K562 (cell line): ENCODE data around the gene NOS2. TPM values are rescaled to one million over a fixed set of nuclear protein-coding genes. Genes with fewer than 3 reads are reported as not detected.

Source experiments
- COPS2 ChIP-seq: fragments of 450-650 bp; conservative IDR thresholded peaks from 2 replicates; pipeline ENCODE4 v1.6.1; 2016; ENCODE audit warnings: mild to moderate bottlenecking, moderate library complexity
- HDGF ChIP-seq: fragments of 450-650 bp; IDR thresholded peaks from 2 replicates; pipeline ENCODE4 v1.6.1; 2016
- HIVEP1 ChIP-seq: fragments of 250-450 bp; sonication (Bioruptor Pico); IDR thresholded peaks from 2 replicates; pipeline ENCODE4 v1.4.0; 2020; ENCODE audit warnings: mild to moderate bottlenecking
- HMGXB4 ChIP-seq: sonication (generic); formaldehyde crosslinking; IDR thresholded peaks from 2 replicates; pipeline ENCODE4 v1.8.1; 2023; ENCODE audit warnings: mild to moderate bottlenecking, missing genetic modification reagents
- NR2C2 ChIP-seq, 2 experiments: fragments of 200-800 bp in 1 of 2; sonication (Bioruptor generic) in 1 of 2; sonication (generic) in 1 of 2; formaldehyde crosslinking in 1 of 2; IDR thresholded peaks; 2 replicates each; pipeline versions ENCODE4 v1.6.1 to v1.8.0; 2016 to 2022; ENCODE audit warnings: mild to moderate bottlenecking in 1 of 2, missing compliant biosample characterization in 1 of 2, missing genetic modification characterization in 1 of 2, missing genetic modification reagents in 1 of 2
- ZNF224 ChIP-seq: sonication (generic); formaldehyde crosslinking; IDR thresholded peaks from 2 replicates; pipeline ENCODE4 v1.8.0; 2022; ENCODE audit warnings: mild to moderate bottlenecking, missing genetic modification reagents
- polyA plus RNA-seq, 8 experiments: library from polyadenylated mRNA; depleted of rRNA in 4 of 8; stranded (reverse) in 5 of 8; unstranded in 3 of 8; fragments of >200 nt; fragmentation: Nextera tagmentation in 2 of 8; fragmentation: Illumina TruSeq in 1 of 8; extraction: Ambion mirVana in 2 of 8; extraction: Trizol in 1 of 8; gene quantifications; 2 replicates each; pipeline versions ENCODE4 v1.2.1 to v1.2.3, GENCODE V29; 2011 to 2014; ENCODE audit warnings: inconsistent platforms in 1 of 8, missing spikeins in 1 of 8
- total RNA-seq, 7 experiments: library from RNA; depleted of rRNA in 6 of 7; stranded (reverse); fragments of >200 nt in 6 of 7; fragmentation: Illumina TruSeq in 2 of 7; extraction: Trizol in 2 of 7; gene quantifications; 2 replicates each; pipeline versions ENCODE4 v1.2.1 to v1.2.3, GENCODE V29; 2011 to 2021; ENCODE audit warnings: low replicate concordance in 1 of 7
- TF ChIP-seq, protein P1 (sequence below): sonication (generic); formaldehyde crosslinking; IDR thresholded peaks from 2 replicates; pipeline ENCODE4 v1.8.0; 2022; ENCODE audit warnings: mild to moderate bottlenecking, low read depth, missing genetic modification reagents

The NOS2 gene
- total and polyA plus RNA-seq, 9 of the 15 experiments (the other 6 are each of a cell fraction or from before 2014, with no cell fraction given): not detected

DNA sequence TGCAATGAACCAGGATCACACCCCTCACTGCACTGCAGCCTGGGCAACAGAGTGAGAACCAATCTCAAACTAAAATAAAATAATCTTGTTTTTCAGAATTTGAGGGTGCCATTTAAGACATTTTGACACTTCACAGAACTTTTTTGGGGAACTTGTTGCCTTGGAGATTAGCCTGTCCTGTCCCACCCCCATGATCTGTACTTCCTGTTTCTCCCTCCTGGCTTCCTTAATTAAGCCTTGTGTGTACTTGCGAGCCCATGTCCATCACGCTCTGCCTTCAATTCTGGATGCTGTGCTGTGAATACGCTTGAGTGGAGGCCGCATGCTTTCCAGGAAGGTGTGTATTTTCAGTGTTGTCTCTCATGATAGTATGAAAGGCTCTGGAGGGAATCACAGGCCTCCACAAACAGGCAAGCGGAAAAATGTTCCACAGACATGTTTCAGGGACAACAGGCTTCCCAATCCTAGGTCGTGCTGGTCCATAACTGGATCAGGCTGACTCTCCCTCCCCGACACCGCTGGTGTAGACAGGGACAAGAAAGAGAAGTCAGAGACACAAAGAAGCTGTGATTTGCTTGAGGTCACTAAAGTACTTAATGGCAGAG, 56.9 kb downstream of the NOS2 start (continued):
- TF ChIP-seq HDGF (no peak), ZNF224 (no peak), HMGXB4 (no peak), COPS2 (no peak), HIVEP1 (CRISPR knock-in tag) (no peak), NR2C2 (CRISPR knock-in tag; IDR thresholded peaks at IDR 0.05) (no peak), NR2C2 (tag; IDR thresholded peaks at IDR 0.05) (no peak)
- TF ChIP-seq, protein P1, sequence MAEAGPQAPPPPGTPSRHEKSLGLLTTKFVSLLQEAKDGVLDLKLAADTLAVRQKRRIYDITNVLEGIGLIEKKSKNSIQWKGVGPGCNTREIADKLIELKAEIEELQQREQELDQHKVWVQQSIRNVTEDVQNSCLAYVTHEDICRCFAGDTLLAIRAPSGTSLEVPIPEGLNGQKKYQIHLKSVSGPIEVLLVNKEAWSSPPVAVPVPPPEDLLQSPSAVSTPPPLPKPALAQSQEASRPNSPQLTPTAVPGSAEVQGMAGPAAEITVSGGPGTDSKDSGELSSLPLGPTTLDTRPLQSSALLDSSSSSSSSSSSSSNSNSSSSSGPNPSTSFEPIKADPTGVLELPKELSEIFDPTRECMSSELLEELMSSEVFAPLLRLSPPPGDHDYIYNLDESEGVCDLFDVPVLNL (CRISPR knock-in tag): no peak
